OCI-LY7 (cell line): ENCODE data around the gene RAB15. TPM values are rescaled to one million over a fixed set of nuclear protein-coding genes. Genes with fewer than 3 reads are reported as not detected.

Experiments used
- BruUV-seq: library from RNA; stranded (reverse); fragments of 400-500 nt; replicated peaks from 2 replicates; lab custom pipeline; 2021; lab: Mats Ljungman, UMichigan
- CTCF ChIA-PET: fragments of 300-600 bp; sonication (Branson Sonifier 250); formaldehyde crosslinking; loops from one replicate; lab custom pipeline; 2022; ENCODE audit warnings: antibody characterized with exemption; ENCODE audit not compliant: unreplicated experiment; lab: Charles Lee
- POLR2A ChIA-PET: fragments of 300-600 bp; sonication (Branson Sonifier 250); formaldehyde crosslinking; loops from one replicate; lab custom pipeline; 2022; ENCODE audit warnings: antibody characterized with exemption; lab: Charles Lee
- DNase-seq: peaks from one replicate; pipeline ENCODE4 v3.0.0-alpha.2; 2015; ENCODE audit warnings: low spot score
- H2AFZ ChIP-seq: fragments of 200-600 bp; sonication (generic), shearing (Covaris generic); 2 replicates; pipeline ENCODE4 v1.6.1; 2014; ENCODE audit warnings: mild to moderate bottlenecking, antibody characterized with exemption, low read length, moderate library complexity
- H3K27ac ChIP-seq: fragments of 200-600 bp; sonication (generic); 2 replicates; pipeline ENCODE4 v1.5.1; 2014; ENCODE audit warnings: mixed run types, low read depth, mild to moderate bottlenecking, moderate library complexity, low read length, inconsistent platforms; ENCODE audit not compliant: poor library complexity, severe bottlenecking
- H3K36me3 ChIP-seq: fragments of 200-600 bp; sonication (generic); 2 replicates; pipeline ENCODE4 v1.6.1; 2014; ENCODE audit warnings: mild to moderate bottlenecking, antibody characterized with exemption, low read length, moderate library complexity, mixed read lengths; ENCODE audit not compliant: insufficient read depth
- H3K4me1 ChIP-seq: fragments of 200-600 bp; sonication (generic); 2 replicates; pipeline ENCODE4 v1.5.1; 2014; ENCODE audit warnings: mild to moderate bottlenecking, low read length; ENCODE audit not compliant: insufficient read depth, poor library complexity, severe bottlenecking
- H3K4me2 ChIP-seq: fragments of 200-600 bp; sonication (generic); 2 replicates; pipeline ENCODE4 v1.6.1; 2014; ENCODE audit warnings: mild to moderate bottlenecking, low read length
- H3K4me3 ChIP-seq: fragments of 200-600 bp; sonication (generic); 2 replicates; pipeline ENCODE4 v1.5.1; 2014; ENCODE audit warnings: mild to moderate bottlenecking, low read depth, low read length; ENCODE audit not compliant: poor library complexity, severe bottlenecking
- H3K79me2 ChIP-seq: fragments of 200-600 bp; sonication (generic); 2 replicates; pipeline ENCODE4 v1.6.1; 2016; ENCODE audit warnings: low read depth, mild to moderate bottlenecking, low read length, moderate library complexity, mixed read lengths; ENCODE audit not compliant: insufficient read depth
- H3K9me2 ChIP-seq: fragments of 200-600 bp; sonication (generic); 2 replicates; pipeline ENCODE4 v1.6.1; 2016; ENCODE audit warnings: mild to moderate bottlenecking, low read length, mixed read lengths; ENCODE audit not compliant: insufficient read depth
- H3K9me3 ChIP-seq: fragments of 200-600 bp; sonication (generic); 2 replicates; pipeline ENCODE4 v1.6.1; 2014; ENCODE audit warnings: mild to moderate bottlenecking, mixed run types, low read length, mixed read lengths
- H4K20me1 ChIP-seq: fragments of 200-600 bp; sonication (generic); 2 replicates; pipeline ENCODE4 v1.6.1; 2014; ENCODE audit warnings: mild to moderate bottlenecking, antibody characterized with exemption, low read length, moderate library complexity, mixed read lengths; ENCODE audit not compliant: insufficient read depth
- intact Hi-C: fragments of 100-400 bp; cut with micrococcal nuclease; formaldehyde crosslinking; loops from one replicate; pipeline ENCODE4 v1.10.0; 2022; ENCODE audit not compliant: unreplicated experiment
- small RNA-seq: library from RNA; depleted of rRNA; stranded (forward); fragments of <200 nt; gene quantifications from one replicate; pipeline ENCODE3, GENCODE V24; 2014
- total RNA-seq, 2 experiments: library from RNA; depleted of rRNA in 1 of 2; stranded (reverse); fragments of >200 nt in 1 of 2; shearing (Covaris generic) in 1 of 2; gene quantifications; 2 replicates each; pipeline ENCODE4 v1.2.3, GENCODE V29; 2014 to 2022
- TF ChIP-seq, protein P1 (sequence below): fragments of 200-600 bp; sonication (generic); conservative IDR thresholded peaks from 2 replicates; pipeline ENCODE4 v1.5.1; 2014; ENCODE audit warnings: mild to moderate bottlenecking, antibody characterized with exemption, low read length, moderate library complexity, mixed read lengths

RAB15 gene
- total RNA-seq, 2 experiments from 2014 or later: 0.38 TPM; not detected in 1

DNA sequence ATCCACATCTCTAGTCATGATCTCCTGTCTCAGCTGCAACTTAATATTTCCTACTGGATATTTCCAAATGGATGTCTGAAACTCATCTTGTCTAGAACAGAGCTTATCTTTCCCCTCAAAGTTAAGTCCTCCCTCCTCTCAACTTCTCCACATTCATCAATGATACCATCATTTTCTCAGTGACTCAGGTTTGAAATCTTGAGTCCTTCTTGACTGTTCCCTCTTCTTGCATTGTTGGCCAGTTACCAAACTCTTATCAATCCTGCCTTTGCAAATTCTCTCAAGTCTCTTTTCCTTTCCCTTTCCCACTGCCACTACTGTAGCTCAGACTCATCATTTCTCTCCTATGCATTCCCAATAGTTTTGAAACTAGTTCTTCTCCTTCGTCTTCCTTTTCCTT lies 72.2 kb downstream of the RAB15 start:
- H2AFZ ChIP-seq: no peak overlapping the region
- no peaks in the 10 kb centered on the region for H4K20me1 ChIP-seq
- TF ChIP-seq, protein P1, sequence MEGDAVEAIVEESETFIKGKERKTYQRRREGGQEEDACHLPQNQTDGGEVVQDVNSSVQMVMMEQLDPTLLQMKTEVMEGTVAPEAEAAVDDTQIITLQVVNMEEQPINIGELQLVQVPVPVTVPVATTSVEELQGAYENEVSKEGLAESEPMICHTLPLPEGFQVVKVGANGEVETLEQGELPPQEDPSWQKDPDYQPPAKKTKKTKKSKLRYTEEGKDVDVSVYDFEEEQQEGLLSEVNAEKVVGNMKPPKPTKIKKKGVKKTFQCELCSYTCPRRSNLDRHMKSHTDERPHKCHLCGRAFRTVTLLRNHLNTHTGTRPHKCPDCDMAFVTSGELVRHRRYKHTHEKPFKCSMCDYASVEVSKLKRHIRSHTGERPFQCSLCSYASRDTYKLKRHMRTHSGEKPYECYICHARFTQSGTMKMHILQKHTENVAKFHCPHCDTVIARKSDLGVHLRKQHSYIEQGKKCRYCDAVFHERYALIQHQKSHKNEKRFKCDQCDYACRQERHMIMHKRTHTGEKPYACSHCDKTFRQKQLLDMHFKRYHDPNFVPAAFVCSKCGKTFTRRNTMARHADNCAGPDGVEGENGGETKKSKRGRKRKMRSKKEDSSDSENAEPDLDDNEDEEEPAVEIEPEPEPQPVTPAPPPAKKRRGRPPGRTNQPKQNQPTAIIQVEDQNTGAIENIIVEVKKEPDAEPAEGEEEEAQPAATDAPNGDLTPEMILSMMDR: no peak
- no peaks in the 10 kb centered on the region for H3K9me3 ChIP-seq
- no peaks in the 10 kb centered on the region for H3K4me1 ChIP-seq
- H3K36me3 ChIP-seq: no peaks in the 10 kb centered on the region
- POLR2A ChIA-PET: no interaction called here
- no peaks in the 10 kb centered on the region for H3K79me2 ChIP-seq
- intact Hi-C loops: no loop called here
- no peak overlapping the region for H3K4me3 ChIP-seq
- H3K9me2 ChIP-seq: no peaks in the 10 kb centered on the region
- H3K27ac ChIP-seq: no peak overlapping the region
- CTCF ChIA-PET: no interaction called here
- no peak for DNase-seq
- no TSS peak for BruUV-seq
- H3K4me2 ChIP-seq: no peak overlapping the region

Small RNAs within 50 kb of the gene (small RNA-seq; reads per million reads assigned to genes)
- gene RPPH1-2P: not detected

Other genes with a start within 250 kb of the RAB15 start
- gene SPTB, start 92.4 kb downstream of the RAB15 start, total RNA-seq (2014; rRNA removed; shearing (Covaris generic)): not detected in 2 replicates
- gene SPTB, start 92.4 kb downstream of the RAB15 start, total RNA-seq (2022): not detected in 2 replicates
- gene CHURC1, start 57.9 kb downstream of the RAB15 start, total RNA-seq (2014; rRNA removed; shearing (Covaris generic)): 33.0 and 34.0 TPM in 2 replicates
- 54.6 and 72.5 TPM in 2 replicates for gene CHURC1, start 57.9 kb downstream of the RAB15 start, total RNA-seq (2022)
- gene GPX2, start 29.6 kb downstream of the RAB15 start, total RNA-seq (2014; rRNA removed; shearing (Covaris generic)): not detected in 2 replicates
- gene GPX2, start 29.6 kb downstream of the RAB15 start, total RNA-seq (2022): not detected in 2 replicates
- 6.3 and 9.2 TPM in 2 replicates for gene FNTB, start 14.6 kb upstream of the RAB15 start, total RNA-seq (2014; rRNA removed; shearing (Covaris generic))
- 12.0 and 18.0 TPM in 2 replicates for gene FNTB, start 14.6 kb upstream of the RAB15 start, total RNA-seq (2022)
- 49.1 and 58.3 TPM in 2 replicates for gene MAX, start 130.2 kb upstream of the RAB15 start, total RNA-seq (2014; rRNA removed; shearing (Covaris generic))
- gene MAX, start 130.2 kb upstream of the RAB15 start, total RNA-seq (2022): 91.2 and 94.1 TPM in 2 replicates